ENCODE results near the gene CDH15.
A peak's percentile ranks its signal among the peaks of the same experiment; 100 is the strongest.
"Not testable (repeated sequence)": the region's sequence is repeated elsewhere in the genome, so short reads cannot be mapped to it uniquely, and the experiment has no call there.

GRCh38 chr16:89192186-89192955 lies 20.8 kb downstream of the CDH15 start:
- peak; percentile 28; the same call in 1 of the 2 replicates for TF ChIP-seq MAX (IDR thresholded peaks at IDR 0.05)
- not testable (repeated sequence) for TF ChIP-seq REST (IDR thresholded peaks at IDR 0.05; ENCODE audit: low read depth); RAD21 (IDR thresholded peaks at IDR 0.05; ENCODE audit: low read depth); USF1 (IDR thresholded peaks at IDR 0.05); TAF1 (IDR thresholded peaks at IDR 0.05; ENCODE audit: low read depth); EP300 (IDR thresholded peaks at IDR 0.05; ENCODE audit: borderline replicate concordance); NFIC (IDR thresholded peaks at IDR 0.05)
